Tibial nerve (tissue), 4 donors: Measurements from ENCODE around the gene HUWE1. TPM values are rescaled to one million over a fixed set of nuclear protein-coding genes. Genes with fewer than 3 reads are reported as not detected.

ENCODE experiments used
- DNase-seq, 2 donors: peaks; one replicate each; pipeline ENCODE4 v3.0.0-alpha.2; 2019; ENCODE audit warnings: low spot score in 2 of 2
- H3K27ac ChIP-seq, 4 donors: fragments of 200-600 bp; sonication (generic) in 3 of 4; one replicate each; pipeline ENCODE4 v1.5.1; 2017 to 2019; ENCODE audit warnings: mild to moderate bottlenecking in 1 of 4
- H3K27me3 ChIP-seq, 2 donors: fragments of 200-600 bp; sonication (generic) in 1 of 2; one replicate each; pipeline versions ENCODE4 v1.5.1 to v1.6.0; 2017 to 2019
- H3K36me3 ChIP-seq, 3 donors: fragments of 200-600 bp; sonication (generic); one replicate each; pipeline ENCODE4 v1.5.1; 2018 to 2019
- H3K4me1 ChIP-seq, 4 donors: fragments of 200-600 bp; sonication (generic) in 3 of 4; one replicate each; pipeline ENCODE4 v1.5.1; 2017 to 2019
- H3K4me3 ChIP-seq, 4 donors: fragments of 200-600 bp; sonication (generic) in 3 of 4; one replicate each; pipeline ENCODE4 v1.5.1; 2017 to 2019; ENCODE audit warnings: mild to moderate bottlenecking in 1 of 4, moderate library complexity in 1 of 4
- H3K9me3 ChIP-seq, 4 donors: fragments of 200-600 bp; sonication (generic) in 3 of 4; one replicate each; pipeline ENCODE4 v1.5.1; 2017 to 2019
- EP300 ChIP-seq, 2 donors: sonication (generic); formaldehyde crosslinking; IDR thresholded peaks; one replicate each; pipeline ENCODE4 v1.6.1; 2017; ENCODE audit warnings: antibody characterized with exemption in 2 of 2, mild to moderate bottlenecking in 1 of 2
- POLR2A ChIP-seq, 2 donors: fragments of 450-650 bp; IDR thresholded peaks; one replicate each; pipeline ENCODE4 v1.6.1; 2017; ENCODE audit warnings: antibody characterized with exemption in 2 of 2, mild to moderate bottlenecking in 2 of 2, moderate library complexity in 2 of 2
- WGBS, 2 donors: methylation state at CpG; one replicate each; pipeline ENCODE4 v1.1.5; 2018; 5-methylcytosine and 5-hydroxymethylcytosine counted together
- total RNA-seq, 4 donors: library from RNA; depleted of rRNA; stranded (reverse); fragments of >200 nt; gene quantifications; one replicate each; pipeline ENCODE4 v1.1.0, GENCODE V29; 2016
- TF ChIP-seq, protein P1 (sequence below), 5 experiments: fragments of 200-600 bp in 3 of 5; fragments of 450-650 bp in 2 of 5; sonication (generic) in 3 of 5; IDR thresholded peaks; one replicate each; pipeline ENCODE4 v1.5.1; 2016 to 2019; ENCODE audit warnings: antibody characterized with exemption in 5 of 5, mild to moderate bottlenecking in 3 of 5, moderate library complexity in 2 of 5

Gene HUWE1
- total RNA-seq, 4 donors from 2014 or later: 104 to 141 (median 119) TPM

DNA sequence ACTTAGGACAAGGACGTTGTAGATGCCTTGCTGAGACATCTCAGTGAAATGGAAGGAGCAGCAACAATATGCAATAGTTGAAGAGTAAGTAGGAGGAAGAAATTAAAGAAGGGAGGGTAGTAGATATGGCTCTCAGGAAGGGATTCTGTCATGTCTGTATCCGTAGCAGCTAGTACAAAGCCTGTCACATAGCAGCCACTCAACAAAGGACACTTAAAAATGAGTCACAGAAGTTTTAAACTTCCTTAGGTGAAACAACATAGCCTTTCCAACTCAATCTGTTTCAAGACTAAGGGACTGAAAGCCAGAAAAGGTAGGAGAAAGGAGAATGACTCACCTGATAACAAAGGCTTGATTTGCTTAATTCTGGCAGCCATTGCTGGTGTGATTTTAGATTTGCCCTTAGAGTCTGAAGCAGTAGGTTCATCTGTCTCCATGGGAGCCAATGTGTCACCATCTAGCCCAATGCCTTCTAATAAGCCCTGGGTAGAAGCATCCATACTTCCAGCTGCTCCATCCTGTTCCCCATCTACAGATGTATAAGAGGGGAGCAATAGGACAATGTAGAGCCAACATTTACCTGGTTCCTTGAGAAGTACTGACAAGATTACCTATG is 86.6 kb downstream of the HUWE1 start:
- Histone ChIP-seq H3K36me3 (peaks cover 0 to 54% (median 0%) of the 10 kb centered on the region in 3 donors), H3K27ac (no peak overlapping the region), H3K27me3 (peaks cover 0 to 11% of the 10 kb centered on the region in 2 donors), H3K4me3 (no peak overlapping the region), H3K4me1 (no peaks in the 10 kb centered on the region), H3K9me3 (no peaks in the 10 kb centered on the region)
- no peak for DNase-seq
- TF ChIP-seq POLR2A (IDR thresholded peaks at IDR 0.05) (no peak), EP300 (IDR thresholded peaks at IDR 0.05) (no peak)
- TF ChIP-seq, protein P1, sequence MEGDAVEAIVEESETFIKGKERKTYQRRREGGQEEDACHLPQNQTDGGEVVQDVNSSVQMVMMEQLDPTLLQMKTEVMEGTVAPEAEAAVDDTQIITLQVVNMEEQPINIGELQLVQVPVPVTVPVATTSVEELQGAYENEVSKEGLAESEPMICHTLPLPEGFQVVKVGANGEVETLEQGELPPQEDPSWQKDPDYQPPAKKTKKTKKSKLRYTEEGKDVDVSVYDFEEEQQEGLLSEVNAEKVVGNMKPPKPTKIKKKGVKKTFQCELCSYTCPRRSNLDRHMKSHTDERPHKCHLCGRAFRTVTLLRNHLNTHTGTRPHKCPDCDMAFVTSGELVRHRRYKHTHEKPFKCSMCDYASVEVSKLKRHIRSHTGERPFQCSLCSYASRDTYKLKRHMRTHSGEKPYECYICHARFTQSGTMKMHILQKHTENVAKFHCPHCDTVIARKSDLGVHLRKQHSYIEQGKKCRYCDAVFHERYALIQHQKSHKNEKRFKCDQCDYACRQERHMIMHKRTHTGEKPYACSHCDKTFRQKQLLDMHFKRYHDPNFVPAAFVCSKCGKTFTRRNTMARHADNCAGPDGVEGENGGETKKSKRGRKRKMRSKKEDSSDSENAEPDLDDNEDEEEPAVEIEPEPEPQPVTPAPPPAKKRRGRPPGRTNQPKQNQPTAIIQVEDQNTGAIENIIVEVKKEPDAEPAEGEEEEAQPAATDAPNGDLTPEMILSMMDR (IDR thresholded peaks at IDR 0.05): no peak
- 65 to 79% methylated on average over 2 of the region's 2 CpGs for WGBS, 2 donors

DNA sequence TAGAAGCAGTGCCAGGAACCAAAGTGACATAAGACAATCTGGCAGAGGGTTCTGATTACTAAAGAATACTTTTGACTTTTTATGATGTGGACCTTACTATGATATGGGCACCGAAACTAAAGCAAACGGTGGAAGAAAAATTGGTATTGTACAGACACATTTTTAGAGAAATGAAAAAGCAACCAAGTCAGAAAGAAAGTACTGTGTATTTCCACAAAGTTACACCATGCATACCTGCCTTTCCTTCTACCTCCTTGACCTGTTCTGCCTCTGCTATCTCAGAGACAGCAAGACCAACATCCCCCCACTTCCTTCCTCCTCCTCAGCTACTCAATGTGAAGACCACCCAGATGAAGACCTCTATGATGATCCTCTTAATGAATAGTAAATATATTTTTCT is 88.3 kb downstream of the HUWE1 start:
- Histone ChIP-seq H3K9me3 (no peaks in the 10 kb centered on the region), H3K4me3 (no peak overlapping the region), H3K4me1 (no peaks in the 10 kb centered on the region), H3K27me3 (peaks cover 0 to 11% of the 10 kb centered on the region in 2 donors), H3K27ac (no peak overlapping the region), H3K36me3 (peaks cover 0 to 57% (median 0%) of the 10 kb centered on the region in 3 donors)
- 84 to 90% methylated on average over 2 of the region's 2 CpGs for whole genome bisulfite sequencing, 2 donors
- DNase-seq: no peak
- TF ChIP-seq, protein P1 (IDR thresholded peaks at IDR 0.05): no peak
- TF ChIP-seq POLR2A (IDR thresholded peaks at IDR 0.05): no peak
- no peak for TF ChIP-seq EP300 (IDR thresholded peaks at IDR 0.05)

DNA sequence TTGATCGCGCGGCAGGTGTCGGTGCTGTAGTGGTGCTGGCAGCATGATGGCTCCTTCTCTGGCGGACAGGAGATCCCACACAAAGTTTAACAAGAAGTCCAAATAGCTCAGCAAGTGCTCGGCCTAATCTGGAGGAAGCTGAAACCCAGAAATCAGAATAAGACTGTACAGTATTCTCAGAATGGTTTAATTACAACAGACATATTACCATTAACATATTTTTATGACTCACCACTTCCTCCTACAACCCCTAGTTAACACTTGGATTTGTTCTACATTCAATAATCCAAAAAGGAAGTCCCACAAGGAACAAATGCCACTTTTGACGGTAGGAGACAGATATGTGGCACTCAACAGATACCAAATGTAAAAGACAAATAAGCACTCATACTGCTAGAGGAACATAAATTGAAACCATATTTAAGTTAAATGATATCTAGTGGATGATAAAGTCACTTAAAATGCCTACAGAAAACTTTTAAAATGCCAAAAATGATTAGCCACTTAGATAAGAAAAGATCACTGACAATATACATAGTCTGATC is 91.2 kb downstream of the HUWE1 start:
- Histone ChIP-seq H3K4me3 (no peak overlapping the region), H3K36me3 (peaks cover 0 to 56% (median 0%) of the 10 kb centered on the region in 3 donors), H3K4me1 (no peaks in the 10 kb centered on the region), H3K27ac (no peak overlapping the region), H3K27me3 (peaks cover 0 to 2% of the 10 kb centered on the region in 2 donors), H3K9me3 (no peaks in the 10 kb centered on the region)
- WGBS, 2 donors: 74 to 78% methylated on average over 7 of the region's 7 CpGs
- DNase-seq: no peak
- TF ChIP-seq POLR2A (IDR thresholded peaks at IDR 0.05): no peak
- TF ChIP-seq, protein P1 (IDR thresholded peaks at IDR 0.05): no peak

DNA sequence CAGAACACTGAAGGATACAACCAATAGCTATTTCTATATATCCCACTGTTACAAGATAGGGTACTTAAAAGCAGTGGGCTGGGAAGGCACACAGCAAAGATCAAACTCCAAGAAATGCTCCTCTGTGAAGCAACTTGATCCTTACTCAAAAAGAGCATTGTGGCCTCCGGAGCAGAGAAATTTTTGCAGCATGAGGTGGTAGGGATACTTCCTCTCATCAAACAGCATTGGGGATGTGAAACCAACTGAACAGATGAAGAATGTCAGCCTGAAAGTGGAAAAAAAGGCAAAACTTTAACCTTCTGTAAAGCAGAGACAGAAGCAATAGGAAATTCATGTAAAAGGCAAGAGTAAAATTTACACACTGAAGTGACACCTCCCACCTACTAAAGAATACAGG is 92.2 kb downstream of the HUWE1 start:
- DNase-seq: no peak
- no peaks in the 10 kb centered on the region for H3K4me1 ChIP-seq
- no peaks in the 10 kb centered on the region for H3K9me3 ChIP-seq
- peaks cover 0 to 58% (median 0%) of the 10 kb centered on the region in 3 donors for H3K36me3 ChIP-seq
- no peak for TF ChIP-seq POLR2A (IDR thresholded peaks at IDR 0.05)
- TF ChIP-seq, protein P1 (IDR thresholded peaks at IDR 0.05): no peak
- no peak for TF ChIP-seq EP300 (IDR thresholded peaks at IDR 0.05)
- 38 to 43% methylated on average over 1 of the region's 1 CpG for WGBS, 2 donors
- H3K27me3 ChIP-seq: no peaks in the 10 kb centered on the region
- no peak overlapping the region for H3K4me3 ChIP-seq
- H3K27ac ChIP-seq: no peak overlapping the region

DNA sequence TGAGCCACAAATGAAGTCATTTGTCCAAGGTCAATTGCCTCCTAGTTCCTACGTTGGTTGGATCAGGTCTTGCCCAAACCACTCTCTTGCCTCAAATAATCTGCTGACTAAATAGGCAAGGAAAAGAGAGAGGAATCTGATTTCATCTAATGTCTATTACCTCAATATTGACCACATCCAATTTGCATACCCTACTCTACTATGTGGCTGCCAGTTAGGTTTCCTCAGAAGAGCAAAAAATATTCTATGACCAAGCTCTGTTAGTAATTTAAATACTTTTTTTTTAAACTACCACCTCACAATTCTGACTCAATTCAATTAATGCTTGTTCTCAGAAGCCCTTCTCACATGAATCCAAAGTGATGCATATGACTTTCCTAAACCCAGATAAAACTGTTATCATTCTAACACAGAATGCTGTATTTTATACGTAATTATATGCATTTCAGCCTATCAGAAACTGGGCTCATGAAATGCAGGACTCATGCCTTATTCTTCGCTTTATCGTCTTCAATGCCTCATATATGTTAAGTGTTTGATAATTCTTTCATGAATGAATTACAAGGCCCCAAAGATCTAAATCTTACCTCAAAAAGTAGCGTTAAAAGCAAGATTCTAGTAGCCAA is 98.6 kb downstream of the HUWE1 start:
- no peak for TF ChIP-seq POLR2A (IDR thresholded peaks at IDR 0.05)
- no peak for TF ChIP-seq EP300 (IDR thresholded peaks at IDR 0.05)
- TF ChIP-seq, protein P1 (IDR thresholded peaks at IDR 0.05): no peak
- Histone ChIP-seq H3K9me3 (no peaks in the 10 kb centered on the region), H3K4me1 (no peaks in the 10 kb centered on the region), H3K27me3 (peaks cover 0 to 6% of the 10 kb centered on the region in 2 donors), H3K36me3 (peaks cover 0 to 91% (median 5%) of the 10 kb centered on the region in 3 donors), H3K4me3 (no peak overlapping the region), H3K27ac (no peak overlapping the region)
- 75 to 90% methylated on average over 5 of the region's 5 CpGs for WGBS, 2 donors
- no peak for DNase-seq
